HG02588 (cell line): Measurements from ENCODE around the gene WWC1.

Source experiments
- ATAC-seq: cut with Tn5 transposase; IDR thresholded peaks from one replicate; pipeline ENCODE4 v1.9.1; 2021; ENCODE audit warnings: mild to moderate bottlenecking, moderate library complexity; ENCODE audit not compliant: unreplicated experiment

WWC1 gene

GRCh38 chr5:168291342-168291963 is at the start of gene WWC1:
WWC1 (plus strand) TSS chr5:168291645; CDS start chr5:168292153, 508 bp downstream.
- peak; percentile 48 for ATAC-seq

- ATAC-seq: no peak
Observed at GRCh38 chr5:168244838-168245559, 46.4 kb upstream of the WWC1 start.

DNA sequence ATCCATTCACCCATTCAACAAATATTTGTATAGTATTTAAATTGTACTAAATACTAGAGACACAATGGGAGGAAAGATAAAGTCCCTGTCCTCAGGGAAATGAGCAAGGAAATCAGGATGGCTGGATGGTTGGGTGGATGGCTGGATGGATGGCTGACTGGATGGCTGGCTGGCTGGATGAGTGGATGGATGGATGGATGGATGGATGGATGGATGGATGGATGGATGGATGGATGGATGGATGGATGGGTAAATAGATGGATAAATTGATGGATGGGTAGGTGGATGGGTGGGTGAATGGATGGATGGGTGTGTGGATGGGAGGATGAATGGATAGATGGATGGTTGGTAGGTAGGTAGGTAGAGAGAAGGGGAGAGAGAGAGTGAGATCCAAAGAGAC is 41.5 kb upstream of the WWC1 start:
- no peak for ATAC-seq

- no peak for ATAC-seq
Observed at GRCh38 chr5:168251259-168251658, 40.2 kb upstream of the WWC1 start.

DNA sequence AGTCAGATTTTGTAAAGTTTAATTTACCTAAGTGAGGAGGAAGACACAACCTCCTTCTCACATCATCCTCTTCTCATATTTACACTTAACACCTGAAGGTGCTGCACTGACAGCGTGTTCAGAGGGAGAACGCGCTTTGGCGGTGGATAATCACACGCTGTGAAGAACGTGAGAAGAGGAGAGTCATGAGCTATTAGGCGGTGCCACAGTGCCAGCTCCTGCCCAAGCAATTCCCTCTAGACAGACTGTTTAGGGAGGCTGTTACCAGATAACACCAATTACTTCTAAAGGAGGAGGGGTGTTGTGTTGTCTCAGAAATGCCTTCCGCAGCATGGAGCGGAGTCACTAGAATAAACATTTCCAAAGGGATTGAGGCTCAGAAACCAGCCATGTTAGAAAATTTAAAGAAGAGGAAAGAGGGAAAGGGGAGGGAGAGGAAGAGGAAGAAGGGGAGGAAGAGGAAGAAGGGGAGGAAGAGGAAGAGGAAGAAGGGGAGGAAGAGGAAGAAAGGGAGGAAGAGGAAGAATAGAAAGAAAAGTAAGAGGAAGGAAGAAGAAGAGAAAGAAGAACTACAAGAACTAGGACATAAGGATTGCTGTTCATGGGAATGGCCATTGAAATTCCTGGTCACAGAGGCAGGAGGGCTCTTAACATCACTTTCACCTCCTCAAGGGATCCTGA is 37.3 kb upstream of the WWC1 start:
- ATAC-seq: no peak

- no peak for ATAC-seq
Observed at GRCh38 chr5:168260353-168261226, 30.9 kb upstream of the WWC1 start.

GRCh38 chr5:168261227-168261571 is 30.2 kb upstream of the WWC1 start:
- no peak for ATAC-seq

DNA sequence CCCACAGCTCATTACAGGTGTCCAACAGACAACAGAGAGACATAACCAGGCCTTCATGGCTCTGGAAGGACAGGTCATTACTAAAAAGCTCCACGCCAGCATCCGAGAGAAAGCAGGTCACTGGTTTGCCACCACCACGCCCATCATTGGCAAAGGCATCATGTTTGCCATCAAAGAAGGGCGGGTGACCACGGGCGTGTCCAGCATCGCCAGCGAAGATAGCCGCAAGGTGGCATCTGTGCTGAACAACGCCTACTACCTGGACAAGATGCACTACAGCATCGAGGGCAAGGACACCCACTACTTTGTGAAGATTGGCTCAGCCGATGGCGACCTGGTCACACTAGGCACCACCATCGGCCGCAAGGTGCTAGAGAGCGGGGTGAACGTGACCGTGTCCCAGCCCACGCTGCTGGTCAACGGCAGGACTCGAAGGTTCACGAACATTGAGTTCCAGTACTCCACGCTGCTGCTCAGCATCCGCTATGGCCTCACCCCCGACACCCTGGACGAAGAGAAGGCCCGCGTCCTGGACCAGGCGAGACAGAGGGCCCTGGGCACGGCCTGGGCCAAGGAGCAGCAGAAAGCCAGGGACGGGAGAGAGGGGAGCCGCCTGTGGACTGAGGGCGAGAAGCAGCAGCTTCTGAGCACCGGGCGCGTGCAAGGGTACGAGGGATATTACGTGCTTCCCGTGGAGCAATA is 29.3 kb upstream of the WWC1 start:
- ATAC-seq: no peak

- no peak for ATAC-seq
Observed at GRCh38 chr5:168263121-168263520, 28.3 kb upstream of the WWC1 start.

- no peak for ATAC-seq
Observed at GRCh38 chr5:168266016-168266415, 25.4 kb upstream of the WWC1 start.

- peak; percentile 81 for ATAC-seq
Observed at GRCh38 chr5:168268949-168269936, 22.2 kb upstream of the WWC1 start.

GRCh38 chr5:168269937-168270330 is 21.5 kb upstream of the WWC1 start:
- ATAC-seq: no peak

DNA sequence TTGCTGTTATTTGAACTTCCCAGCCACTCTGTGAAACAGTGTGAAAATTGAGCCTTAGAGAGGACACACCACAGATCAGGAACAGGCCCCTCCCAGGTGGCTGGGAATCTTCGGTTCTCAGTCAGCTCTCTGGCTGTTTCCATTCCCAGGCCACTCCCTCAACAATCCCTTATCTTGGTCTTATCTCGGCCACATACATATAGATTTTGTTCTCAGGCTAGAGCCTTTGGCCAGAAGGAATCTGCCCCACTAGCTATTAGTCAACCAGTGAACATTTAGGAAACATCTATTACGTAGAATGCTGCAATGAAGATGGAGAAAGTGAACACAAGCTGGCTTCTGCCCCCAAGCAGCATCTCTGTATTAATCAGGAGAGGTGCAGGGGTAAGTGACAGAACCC is 21.0 kb upstream of the WWC1 start:
- no peak for ATAC-seq

GRCh38 chr5:168273056-168273980 is 18.1 kb upstream of the WWC1 start:
- no peak for ATAC-seq

DNA sequence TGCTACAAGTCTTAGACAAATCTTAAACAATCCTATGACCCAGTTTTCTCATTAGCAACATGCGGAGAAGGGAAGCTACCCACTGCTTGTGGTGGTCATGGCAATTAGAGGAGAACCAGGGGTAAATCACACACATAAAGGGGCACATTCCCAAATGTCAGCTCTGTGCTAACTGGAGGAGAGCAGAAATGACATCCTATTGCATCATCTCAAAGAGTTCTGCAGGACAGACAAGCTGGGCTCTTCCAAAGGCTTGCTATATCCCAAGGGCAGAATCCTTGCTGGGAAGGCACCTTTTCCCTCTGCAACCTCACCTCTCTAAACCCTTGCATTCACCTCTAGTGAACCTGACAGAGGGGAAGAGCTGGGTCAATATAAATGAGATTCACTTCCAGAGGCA is 17.0 kb upstream of the WWC1 start:
- no peak for ATAC-seq

DNA sequence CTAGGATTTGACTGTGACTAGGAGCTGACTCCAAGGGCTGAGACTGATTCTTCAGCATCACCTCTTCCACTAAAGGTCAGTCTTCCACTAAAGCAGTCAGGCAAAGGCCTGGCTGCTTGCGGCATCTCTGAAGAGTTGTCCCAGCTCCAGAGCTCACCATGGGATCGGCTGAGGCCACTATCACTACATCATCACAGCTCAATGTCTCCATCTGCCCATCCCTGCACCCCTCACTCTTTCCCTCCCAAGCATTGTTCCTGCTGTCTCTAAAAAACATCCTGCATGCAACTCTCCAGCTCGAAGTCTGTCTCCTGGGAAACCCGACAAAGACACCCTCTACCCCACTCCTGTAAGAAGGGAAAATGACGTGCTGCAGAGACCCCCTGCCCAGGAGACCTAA is 15.5 kb upstream of the WWC1 start:
- no peak for ATAC-seq

GRCh38 chr5:168282120-168282519 is 9.3 kb upstream of the WWC1 start:
- no peak for ATAC-seq

GRCh38 chr5:168284809-168285208 is 6.6 kb upstream of the WWC1 start:
- no peak for ATAC-seq
